Measurements from ENCODE around the gene DNAJC30.

DNA sequence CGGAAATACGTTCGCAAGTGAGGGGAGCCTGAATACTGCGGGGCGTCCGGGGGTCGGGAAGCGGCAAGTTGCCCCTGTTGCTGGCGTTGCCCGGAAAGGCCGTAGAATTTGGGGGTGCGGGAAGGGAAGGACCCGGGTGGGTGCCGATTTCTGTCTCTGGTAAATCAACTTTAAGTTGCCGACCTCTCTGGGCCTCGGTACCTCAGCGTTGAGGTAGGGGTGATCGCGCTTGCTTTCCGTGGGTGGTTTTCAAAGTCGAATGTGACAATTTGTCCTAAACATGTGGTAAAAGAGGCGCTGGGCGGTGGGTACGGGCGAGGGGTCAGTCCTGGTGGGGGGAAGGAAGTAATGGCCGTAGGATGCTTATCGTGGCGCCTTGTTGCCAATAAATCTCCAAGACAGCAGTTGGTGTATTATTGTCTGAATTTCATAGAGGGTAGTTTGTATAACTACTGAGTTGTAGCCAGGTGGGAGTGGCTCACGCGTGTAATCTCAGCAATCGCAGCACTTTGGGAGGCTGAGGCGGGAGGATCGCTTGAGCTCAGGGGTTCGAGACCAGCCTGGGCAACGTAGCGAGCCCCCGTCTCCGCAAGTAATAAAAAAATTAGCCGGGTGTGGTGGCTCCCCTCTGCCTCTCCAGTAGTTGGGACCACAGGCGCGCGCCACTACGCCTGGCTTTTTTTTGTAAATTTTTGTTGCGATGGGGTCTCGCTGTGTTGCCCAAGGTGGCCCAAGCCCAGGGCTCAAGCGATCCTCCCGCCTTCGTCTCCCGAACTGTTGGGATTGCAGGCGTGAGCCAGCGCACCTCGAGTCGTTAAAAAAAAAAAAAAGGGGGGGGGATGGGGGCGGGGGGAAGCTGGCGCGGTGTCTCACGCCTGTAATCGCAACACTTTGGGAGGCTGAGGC is 788 bp upstream of the DNAJC30 start:
- TF ChIP-seq, protein P1, sequence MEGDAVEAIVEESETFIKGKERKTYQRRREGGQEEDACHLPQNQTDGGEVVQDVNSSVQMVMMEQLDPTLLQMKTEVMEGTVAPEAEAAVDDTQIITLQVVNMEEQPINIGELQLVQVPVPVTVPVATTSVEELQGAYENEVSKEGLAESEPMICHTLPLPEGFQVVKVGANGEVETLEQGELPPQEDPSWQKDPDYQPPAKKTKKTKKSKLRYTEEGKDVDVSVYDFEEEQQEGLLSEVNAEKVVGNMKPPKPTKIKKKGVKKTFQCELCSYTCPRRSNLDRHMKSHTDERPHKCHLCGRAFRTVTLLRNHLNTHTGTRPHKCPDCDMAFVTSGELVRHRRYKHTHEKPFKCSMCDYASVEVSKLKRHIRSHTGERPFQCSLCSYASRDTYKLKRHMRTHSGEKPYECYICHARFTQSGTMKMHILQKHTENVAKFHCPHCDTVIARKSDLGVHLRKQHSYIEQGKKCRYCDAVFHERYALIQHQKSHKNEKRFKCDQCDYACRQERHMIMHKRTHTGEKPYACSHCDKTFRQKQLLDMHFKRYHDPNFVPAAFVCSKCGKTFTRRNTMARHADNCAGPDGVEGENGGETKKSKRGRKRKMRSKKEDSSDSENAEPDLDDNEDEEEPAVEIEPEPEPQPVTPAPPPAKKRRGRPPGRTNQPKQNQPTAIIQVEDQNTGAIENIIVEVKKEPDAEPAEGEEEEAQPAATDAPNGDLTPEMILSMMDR (optimal IDR thresholded peaks at IDR 0.05 in 1 of 3, IDR thresholded peaks at IDR 0.05 in 1 of 3, conservative IDR thresholded peaks at IDR 0.05 in 1 of 3; ENCODE audit: extremely low read depth in 1 of 3, insufficient read depth in 2 of 3, low read length in 3 of 3), result no peak
- no peak for TF ChIP-seq EZH2 (IDR thresholded peaks at IDR 0.05; ENCODE audit: low read length)
